Hindlimb muscle (tissue), 1 donor: ENCODE measurements around the gene PER3. TPM values are rescaled to one million over a fixed set of nuclear protein-coding genes. Genes with fewer than 3 reads are reported as not detected.

Experiments
- DNase-seq: peaks from one replicate; pipeline ENCODE4 v3.0.0-alpha.2; 2013
- polyA plus RNA-seq: library from polyadenylated mRNA; unstranded; fragments of 120-200 nt; gene quantifications from one replicate; pipeline ENCODE4 v1.2.1, GENCODE V29; 2013; ENCODE audit not compliant: insufficient read length

Gene PER3
- polyA plus RNA-seq, 1 donor = 10.7 TPM

DNA sequence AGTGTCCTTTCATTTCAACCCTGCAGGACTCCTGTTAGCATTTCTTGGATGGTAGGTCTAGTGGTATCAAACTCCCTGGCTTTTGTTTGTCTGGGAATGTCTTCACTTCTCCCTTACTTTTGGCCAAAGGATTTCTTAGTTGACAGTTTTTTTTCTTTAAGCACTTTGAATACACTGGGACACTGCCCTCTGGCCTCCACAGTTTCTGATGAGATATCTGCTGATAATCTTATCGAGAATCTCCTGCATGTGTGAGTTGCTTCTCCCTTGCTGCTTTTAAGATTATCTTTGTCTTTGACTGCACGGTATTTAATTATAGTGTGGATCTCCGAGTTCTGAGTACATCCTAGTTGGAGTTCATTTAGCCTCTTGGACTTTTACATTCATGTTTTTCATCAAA is 55.4 kb downstream of the PER3 start:
- no peak for DNase-seq

DNA sequence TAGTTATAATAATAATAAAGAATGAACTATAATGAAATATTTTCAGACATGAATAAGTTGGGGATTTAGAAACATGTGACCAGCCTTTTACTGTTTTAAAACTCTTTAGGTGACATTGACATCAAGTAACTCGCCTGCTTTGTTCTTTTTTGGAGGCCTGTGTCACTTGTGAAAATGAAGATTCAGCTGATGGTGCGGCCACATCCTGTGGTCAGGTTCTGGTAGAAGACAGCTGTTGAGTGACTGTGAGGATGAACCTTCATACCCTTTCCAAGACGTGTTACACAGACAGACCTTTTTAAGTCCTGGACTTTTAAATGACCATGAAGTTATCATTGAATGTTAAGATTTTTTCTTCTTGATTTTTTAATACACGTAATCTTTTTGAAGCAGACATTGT is 58.4 kb downstream of the PER3 start:
- DNase-seq = no peak

DNA sequence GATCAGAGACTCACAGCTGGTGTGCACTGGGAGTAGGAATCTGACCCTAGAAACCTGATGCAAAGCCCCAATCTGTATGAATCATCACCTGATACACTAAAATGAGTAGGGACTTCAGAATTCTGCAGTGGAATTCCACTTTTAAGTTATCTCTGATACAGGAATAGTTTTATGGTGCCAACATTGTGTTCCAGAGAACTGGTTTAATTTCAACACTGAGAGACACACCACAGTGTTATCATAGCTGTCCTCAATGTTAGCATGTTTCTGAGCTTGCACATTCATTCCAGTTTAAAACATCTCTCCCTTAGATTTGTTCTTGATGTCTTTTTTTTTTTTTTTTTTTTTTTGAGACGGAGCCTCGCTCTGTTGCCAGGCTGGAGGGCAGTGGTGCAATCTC is 61.7 kb downstream of the PER3 start:
- no peak for DNase-seq

DNA sequence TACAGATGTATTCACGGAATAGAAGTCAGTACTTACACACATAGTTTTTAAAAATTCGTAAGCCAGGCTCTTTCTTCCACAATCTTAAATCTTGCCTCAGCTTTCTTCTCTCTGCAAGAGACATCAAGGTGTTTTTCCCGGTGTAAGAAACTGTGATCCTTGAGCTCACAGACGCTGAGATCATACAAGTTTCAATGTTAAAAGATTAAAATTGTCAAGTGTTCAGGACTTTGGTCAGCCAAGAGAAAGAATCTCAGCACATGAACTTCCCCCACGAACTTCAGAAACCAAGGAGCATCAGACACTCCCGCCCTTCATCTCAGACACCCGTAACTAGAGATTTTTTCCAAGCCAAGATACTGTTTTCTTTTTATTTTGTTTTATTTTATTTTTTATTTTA is 62.6 kb downstream of the PER3 start:
- no peak for DNase-seq

DNA sequence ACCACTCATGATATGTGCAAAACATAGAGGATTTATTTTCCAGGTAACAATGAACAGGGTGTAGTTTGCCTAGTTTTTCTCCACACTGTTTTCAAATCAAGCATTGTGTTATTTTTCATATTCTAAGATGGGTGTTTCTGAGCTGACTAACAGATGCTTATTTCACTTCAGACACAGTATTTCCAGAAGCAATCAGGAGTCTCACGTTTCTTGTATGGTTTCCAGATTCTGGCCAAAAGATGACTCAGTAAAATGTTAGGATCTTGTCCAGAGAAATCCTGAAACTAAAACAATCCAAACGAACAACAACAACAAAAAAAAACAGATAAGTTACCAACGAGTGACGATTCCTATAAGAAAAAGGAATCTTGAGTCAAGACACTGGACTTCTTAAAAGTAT is 63.5 kb downstream of the PER3 start:
- peak; percentile 11 for DNase-seq

DNA sequence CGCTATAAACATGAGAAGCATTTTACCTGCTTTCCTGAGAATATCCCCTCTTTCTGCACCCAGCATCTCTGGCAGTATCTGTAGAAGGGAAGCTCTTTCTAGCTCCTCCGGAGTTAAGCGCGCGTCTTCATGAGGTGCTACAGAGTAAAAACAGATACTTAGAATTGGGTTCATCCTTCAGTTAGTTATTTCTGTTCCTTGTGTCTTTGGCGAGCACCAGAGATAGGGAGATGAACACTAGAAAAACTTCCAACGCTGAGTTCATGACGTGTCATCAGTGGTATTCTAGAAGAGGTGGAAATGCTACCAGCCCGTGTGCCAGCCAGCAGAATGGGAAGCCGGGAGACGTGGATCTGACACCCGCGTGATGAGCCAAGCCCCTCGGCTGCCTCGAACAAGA is 66.7 kb downstream of the PER3 start:
- no peak for DNase-seq

DNA sequence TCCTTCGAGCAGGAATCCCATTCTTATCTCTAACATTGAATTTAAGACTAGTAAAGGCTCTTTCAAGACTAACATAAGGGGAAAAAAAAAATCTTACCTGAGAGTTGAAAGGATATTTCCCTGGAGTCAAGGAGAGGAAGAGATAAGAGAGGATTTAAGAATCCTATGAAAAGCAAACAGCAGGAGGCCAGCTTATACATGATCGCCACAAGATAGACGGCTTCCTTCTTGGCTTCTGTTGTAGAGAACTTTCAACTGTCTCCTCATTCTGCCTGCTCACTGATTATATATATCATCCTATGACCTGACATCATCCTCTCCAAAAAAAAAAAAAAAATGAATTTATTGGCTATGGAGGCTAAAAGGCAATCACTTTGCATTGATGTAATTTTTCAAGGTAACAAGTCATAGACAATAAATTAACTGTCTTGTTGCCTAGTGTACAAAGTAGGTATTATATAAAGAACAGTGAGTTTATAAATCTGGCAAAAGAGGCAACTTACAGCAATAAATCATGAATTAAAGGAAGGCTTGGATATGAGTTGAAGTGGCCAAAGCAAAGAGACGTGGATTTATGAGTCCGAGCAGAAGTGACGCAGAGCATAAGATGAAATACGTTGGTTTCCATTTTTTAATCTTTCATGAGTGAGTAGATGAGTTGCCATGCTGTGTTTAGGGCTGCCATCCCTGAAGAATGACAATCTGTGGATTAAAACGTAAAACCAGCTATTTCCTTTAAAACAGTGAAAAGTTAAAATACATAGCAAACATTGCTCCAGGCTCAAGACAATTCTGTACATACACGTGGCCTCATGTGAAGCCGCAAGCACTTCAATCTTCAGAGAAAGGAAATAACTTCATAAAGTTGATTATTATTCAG is 69.0 kb downstream of the PER3 start, which contains the start of gene UTS2:
TSS of gene UTS2 (minus strand) at position 262 of the 880 bp plus-strand sequence. CDS start at position 200, 62 bp downstream.
- DNase-seq = no peak

DNA sequence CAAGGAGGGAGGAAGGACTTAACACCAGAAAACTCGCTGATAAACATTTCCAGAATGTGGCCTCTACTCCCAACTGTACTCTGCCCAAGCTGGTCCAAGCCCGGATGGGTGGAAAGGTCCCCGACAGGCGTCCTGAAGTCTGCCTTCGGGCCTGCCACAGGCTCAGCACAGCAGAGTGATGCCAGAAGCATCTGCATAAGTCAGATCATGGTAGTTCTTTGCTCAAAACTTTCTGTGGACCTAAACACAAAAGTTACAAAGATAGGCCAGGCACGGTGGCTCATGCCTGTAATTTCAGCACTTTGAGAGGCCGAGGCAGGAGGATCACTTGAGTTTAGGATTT is 69.6 kb downstream of the PER3 start:
- no peak for DNase-seq

DNA sequence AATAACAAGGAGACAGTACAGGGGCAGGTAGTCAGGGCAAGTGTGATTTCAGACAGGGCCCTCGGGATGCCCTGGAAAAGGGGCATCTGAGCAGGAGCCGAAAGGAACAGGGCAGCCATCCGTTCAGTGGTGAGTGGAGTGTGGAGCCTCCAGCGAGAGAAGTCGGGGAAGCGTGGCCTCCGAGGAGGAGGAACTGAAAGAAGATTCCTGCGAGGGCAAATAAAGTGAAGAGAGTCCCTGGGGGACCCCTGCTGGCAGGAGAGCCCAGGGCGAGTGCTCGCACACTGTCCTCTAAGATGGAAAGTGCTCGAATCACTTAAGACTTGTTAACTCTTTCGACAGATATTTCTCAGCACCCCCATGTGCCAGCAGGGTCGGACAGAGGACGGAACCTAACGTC is 72.3 kb downstream of the PER3 start:
- DNase-seq = peak; percentile 3

DNA sequence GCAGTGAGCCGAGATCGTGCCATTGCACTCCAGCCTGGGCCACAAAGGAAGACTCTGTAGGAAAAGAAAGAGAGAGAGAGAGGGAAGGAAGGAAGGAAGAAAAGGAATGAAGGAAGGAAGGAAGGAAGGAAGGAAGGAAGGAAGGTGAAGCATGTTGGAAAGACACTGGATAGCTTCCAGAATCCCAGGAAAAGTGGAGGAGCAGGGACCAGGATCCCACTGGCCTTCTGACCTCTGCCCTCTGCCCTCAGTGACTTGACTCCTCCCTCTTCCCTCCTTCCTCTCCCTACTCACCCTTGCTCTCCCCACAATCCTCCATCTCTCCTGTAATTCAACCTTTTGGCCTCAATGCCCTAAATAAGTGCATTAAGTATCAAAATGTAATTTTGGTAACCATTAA is 72.9 kb downstream of the PER3 start:
- no peak for DNase-seq

DNA sequence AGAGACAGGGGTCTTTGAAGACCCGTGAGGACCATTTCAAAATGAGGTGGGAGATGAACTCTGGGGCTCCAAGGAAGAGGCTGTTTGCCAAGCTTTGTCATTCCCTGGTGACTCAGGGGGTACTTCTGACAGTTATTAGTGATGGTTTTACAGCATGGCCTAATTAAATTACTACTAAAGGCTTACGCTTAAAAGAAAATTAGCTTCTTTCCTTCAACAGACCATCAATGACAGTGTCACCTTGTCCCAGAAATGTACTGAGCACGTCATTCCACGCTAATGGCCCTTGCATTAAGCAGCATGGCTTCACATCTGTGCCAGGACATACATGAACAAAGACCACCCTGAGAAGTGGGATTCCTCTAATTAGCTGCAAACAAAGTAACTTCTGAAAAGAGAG is 73.9 kb downstream of the PER3 start:
- no peak for DNase-seq

DNA sequence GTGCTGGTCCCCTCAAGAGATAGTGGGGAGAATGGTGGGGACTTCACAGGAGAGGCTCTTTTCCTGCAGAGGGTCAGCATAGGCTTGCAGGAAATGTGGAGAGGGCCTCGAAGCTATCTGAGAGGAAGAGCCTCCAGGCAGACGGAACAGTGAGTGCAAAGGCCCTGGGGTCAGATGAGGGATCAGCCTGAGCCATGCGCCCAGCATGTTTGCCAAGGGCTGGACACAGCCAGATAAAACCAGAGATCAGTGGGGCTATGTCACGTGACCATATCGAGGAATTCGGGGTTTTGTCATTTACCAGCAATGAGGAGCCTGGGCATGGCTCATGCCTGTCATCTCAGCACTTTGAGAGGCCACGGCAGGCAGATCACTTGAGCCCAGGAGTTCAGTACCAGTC is 75.3 kb downstream of the PER3 start:
- DNase-seq = no peak

DNA sequence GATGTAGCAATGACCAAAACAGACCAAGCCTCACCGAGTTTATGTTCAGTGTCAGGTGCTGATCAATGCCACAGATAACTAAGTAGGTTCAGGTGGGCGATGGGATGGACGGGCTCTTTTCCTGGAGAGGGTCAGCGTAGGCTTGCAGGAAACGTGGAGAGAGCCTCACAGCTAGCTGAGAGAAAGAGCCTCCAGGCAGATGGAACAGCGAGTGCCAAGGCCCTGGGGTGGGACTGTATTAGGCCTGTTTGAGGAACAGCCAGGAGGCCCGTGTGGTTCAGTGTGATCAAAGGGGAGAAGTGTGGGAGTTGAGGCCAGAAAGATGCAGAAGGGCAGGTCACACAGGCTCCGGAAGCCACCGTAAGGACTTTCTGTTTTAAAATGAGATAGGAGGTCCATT is 76.0 kb downstream of the PER3 start:
- no peak for DNase-seq

DNA sequence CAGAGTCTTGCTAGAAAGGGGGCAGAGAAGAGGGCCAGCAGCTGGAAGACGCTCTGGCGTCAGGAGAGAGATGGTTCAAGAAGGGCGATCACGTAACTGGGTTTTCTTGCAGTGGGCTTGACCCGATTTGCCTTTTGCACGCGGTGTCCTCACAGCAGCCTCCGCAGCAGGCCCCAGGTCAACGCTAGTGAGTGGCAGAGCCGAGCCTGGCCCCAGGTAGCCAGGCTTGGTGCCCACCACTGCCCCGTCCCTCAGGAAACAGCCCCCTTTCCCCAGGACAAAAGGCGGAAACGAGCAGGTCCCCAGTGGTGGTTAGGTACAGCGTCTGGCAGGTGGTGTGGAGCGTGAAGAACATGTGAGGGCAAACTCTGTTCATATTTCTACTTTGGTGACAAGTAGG is 77.4 kb downstream of the PER3 start:
- DNase-seq = no peak

DNA sequence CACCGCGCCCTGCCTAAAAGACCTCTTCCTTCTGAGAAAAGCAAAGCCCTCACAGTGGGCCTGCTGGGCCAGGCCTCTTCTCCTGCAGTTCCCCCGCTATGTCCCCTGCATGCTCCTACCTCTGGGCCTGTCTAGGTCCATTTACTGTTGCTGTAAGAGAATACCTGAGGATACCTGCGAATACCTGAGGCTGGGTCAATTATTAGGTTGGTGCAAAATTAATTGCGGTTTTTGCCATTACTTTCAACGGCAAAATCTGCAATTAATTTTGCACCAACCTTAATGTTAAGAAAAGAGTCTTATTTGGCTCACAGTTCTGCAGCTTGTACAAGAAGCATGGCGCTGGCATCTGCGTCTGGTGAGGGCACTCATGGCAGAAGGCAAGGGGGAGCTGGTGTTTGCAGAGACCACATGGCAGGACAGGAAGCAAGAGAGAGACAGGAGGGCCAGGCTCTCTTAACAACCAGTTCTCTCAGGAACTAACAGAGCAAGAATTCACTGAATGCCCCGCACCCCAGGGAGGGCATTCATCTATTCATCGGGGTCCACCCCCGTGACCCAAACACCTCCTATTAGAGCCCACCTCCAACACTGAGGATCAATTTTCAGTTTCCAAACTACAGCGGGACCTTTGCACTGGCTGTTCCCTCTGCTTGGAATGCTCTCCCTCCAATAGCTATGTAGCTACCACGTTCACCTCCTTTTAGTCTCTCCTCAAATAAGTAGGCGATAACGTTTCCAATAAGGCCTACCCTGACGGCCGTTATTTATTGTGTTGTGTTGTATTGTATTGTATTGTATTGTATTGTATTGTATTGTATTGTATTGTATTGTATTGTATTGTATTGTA is 78.3 kb downstream of the PER3 start:
- DNase-seq = no peak

DNA sequence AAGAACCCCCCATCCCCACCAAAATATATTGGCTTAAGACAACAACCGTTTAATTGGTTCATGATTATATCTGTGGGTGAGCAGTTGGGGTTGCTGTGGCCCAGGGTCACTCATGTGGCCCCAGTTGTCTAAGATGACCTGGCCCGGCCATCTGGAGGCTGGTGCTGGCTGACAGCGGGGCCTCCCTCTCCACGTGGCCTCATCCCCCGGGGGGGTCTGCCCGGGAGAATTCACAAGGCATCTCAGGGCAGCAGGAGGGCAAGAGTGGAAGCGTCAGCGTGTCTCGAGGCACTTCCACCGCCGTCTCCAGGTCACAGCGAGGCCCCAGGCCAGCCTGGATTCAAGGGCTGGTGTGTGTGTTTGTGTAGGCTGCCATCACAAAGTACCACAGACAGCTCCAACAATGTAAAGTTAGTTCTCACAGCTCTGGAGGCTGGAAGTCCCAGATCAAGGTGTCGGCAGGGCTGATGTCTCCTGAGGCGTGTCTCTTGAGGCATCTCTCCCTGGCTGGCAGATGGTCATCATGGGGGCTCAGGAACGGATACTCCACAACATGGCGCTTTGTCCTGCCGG is 79.8 kb downstream of the PER3 start:
- no peak for DNase-seq

DNA sequence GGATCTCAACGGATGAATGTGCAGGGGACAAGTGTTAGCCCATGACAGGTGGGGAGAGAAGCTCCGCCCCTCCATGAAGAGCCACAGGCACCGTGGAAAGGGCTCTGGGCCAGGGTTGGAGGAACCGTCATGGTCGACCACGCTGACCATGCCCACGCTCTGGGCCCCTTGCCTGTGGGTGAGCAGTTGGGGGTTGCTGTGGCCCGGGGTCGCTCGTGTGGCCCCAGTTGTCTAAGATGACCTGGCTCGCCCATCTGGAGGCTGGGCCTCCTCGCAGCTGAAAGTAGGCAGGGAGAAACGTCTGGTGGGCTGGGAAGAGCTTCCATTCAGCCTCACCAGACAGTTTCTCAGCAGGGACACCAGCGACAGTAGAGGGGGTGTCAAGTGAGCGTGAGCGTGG is 81.9 kb downstream of the PER3 start:
- DNase-seq = no peak

DNA sequence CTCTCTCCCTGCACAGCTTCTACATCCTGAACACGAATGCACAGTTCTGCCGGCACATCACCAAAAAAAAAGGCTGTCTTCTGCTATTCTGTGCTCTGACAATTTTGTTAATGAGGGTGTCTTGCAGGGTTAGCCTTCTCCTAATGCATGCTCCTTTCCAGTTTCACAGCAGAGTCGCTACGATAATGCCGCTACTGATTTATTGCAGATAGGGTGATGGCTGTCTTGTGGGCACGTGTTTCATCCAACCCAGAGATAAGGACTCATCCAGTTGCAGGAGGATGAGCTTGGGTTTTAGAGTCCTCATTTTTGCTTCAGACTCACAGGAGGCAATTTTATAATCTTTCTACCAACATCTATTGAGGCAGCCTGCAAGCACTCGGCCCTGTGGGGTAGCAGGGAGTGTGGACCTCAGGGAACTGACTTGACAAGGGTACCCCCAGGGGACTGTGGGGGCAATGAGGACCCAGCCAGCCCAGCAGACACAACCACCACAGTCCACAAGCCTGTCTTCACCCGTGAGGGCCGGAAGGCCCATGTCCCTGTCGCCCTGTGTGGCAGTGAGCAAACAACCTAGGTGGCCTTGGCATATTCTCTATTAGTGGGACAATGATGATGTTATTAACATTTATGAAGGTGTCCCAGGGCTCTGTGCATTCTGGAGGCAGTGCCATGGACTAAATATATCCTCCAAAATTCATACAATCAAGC is 84.1 kb downstream of the PER3 start:
- DNase-seq = no peak

DNA sequence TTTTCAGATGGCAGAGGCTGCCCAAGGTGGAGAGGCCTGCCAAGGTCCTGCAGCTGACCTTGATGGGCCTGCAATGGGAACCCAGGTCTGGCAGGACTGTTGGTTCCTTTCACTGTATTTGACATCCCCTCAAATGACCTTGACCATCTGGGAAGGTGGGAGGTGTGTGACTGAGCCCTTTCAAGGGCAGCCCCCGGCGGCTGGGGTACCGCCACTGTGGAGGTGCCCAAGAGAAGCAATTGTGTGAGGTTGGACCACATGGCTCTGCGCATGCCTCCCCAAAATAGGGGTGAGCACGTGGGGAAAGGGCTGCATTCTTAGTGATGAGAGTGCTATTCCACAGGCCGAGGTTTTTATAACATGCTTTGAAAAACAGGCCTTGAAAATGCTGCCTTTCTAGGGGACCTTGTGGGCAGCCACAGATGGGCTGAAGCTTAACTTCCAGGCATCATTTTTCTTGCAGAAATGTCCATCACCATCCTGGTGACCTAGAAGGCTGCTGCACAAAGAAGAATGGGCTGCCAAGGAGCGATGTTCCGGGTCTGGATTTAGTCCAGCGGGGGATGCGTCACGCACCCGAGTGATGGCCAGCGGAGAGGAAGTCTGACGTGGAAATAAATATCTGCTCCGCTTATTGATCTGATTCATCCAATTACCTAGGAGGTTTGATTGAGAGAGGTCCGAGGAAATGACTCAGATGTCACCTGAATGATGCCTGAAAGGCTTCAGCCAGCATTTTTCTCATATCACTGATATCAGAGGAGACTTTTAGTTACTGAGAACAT is 85.2 kb downstream of the PER3 start:
- no peak for DNase-seq

DNA sequence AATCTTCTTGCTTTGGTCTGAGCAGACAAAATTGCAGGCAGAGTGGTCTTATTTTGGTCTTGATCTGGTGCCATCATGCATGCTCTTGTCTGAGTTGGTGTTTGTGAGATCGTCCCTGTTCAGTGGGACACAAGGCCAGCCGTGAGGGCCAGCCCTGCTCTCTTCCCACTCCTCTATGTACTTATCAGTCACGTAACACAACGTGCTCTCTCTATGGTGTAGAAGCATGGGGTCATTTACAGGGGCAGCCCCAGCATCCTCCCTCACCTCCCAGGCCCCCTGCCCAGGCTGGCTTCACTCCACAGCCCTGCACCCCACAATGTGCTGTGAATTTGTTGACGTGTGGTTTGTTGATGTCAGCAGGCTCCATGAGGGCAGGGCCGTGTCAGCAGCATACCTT is 87.0 kb downstream of the PER3 start:
- DNase-seq = no peak

DNA sequence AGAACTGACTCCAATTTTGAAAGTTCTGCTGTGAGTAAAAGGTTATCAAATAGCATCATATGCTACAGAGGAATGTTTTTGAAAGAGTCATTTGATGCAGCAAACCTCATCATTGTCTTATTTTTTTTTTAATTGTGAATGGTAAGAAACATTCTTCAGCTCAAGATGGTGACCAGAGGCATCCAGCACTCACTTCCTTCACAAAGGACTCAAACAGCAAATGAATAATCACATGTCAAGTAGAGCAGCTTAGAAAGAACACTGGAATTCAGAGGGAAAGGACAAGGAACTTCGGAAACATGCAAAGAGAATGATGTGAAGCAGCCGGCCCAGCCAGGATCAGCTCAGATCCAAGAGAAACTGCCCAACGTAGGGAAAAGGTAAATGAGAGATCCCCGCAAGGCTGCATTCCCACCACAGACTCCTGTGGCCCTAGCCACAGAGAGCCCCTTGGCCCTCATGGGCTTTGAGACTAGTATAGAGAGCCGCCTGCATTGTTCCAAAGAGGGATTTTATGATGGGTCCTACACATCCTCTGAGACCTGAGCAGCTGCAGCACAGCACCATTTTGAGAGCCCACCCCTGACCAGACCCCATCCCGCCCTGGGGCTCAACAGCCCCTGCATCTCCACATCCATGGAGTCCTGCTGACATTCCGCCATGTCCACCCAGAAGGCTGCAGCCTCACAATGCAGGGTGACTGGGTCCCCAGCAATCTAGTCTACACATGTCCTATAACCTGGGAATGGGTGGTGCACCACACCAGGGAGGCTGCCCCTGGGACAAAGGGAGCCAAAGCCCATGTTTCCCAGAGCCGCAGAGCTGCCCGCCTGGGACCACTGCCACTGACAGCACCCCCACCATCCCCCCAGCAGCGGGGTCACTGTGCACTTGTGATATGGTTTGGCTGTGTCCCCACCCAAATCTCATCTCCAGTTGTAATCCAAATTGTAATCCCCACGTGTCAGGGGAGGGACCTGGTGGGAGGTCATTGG is 90.0 kb downstream of the PER3 start:
- no peak for DNase-seq
